NCI-H2171 (cell line): ENCODE measurements around the gene MOCOS.

Experiments
- DNase-seq: peaks from one replicate; lab custom pipeline; 2025; lab: John Stamatoyannopoulos, UW

MOCOS gene

GRCh38 chr18:36177913-36178312 lies 9.4 kb upstream of the MOCOS start:
- no peak for DNase-seq

- DNase-seq = no peak
These were observed 7.5 kb upstream of the MOCOS start for GRCh38 chr18:36179562-36180355.

GRCh38 chr18:36181441-36181840 lies 5.9 kb upstream of the MOCOS start:
- no peak for DNase-seq

GRCh38 chr18:36181898-36182506 lies 5.3 kb upstream of the MOCOS start:
- no peak for DNase-seq

GRCh38 chr18:36183033-36183432 lies 4.3 kb upstream of the MOCOS start:
- DNase-seq = no peak

GRCh38 chr18:36183987-36184386 lies 3.3 kb upstream of the MOCOS start:
- no peak for DNase-seq

GRCh38 chr18:36185157-36185556 lies 2.1 kb upstream of the MOCOS start:
- no peak for DNase-seq

- no peak for DNase-seq
These were observed 1.3 kb upstream of the MOCOS start for GRCh38 chr18:36185901-36186460.

- no peak for DNase-seq
These were observed 670 bp upstream of the MOCOS start for GRCh38 chr18:36186461-36187192.

GRCh38 chr18:36187826-36188721 lies 777 bp downstream of the MOCOS start:
- no peak for DNase-seq

- no peak for DNase-seq
These were observed 1.6 kb downstream of the MOCOS start for GRCh38 chr18:36188916-36189315.

GRCh38 chr18:36189486-36189885 lies 2.2 kb downstream of the MOCOS start:
- no peak for DNase-seq

- no peak for DNase-seq
These were observed 4.0 kb downstream of the MOCOS start for GRCh38 chr18:36191286-36191685.

- no peak for DNase-seq
These were observed 4.4 kb downstream of the MOCOS start for GRCh38 chr18:36191711-36192110.

GRCh38 chr18:36194600-36195315 lies 7.5 kb downstream of the MOCOS start:
- no peak for DNase-seq

- no peak for DNase-seq
These were observed 8.3 kb downstream of the MOCOS start for GRCh38 chr18:36195427-36196122.

- DNase-seq = no peak
These were observed 9.1 kb downstream of the MOCOS start for GRCh38 chr18:36196238-36196995.

GRCh38 chr18:36197511-36198166 lies 10.3 kb downstream of the MOCOS start:
- no peak for DNase-seq

- DNase-seq = no peak
These were observed 12.5 kb downstream of the MOCOS start for GRCh38 chr18:36199691-36200295.
